ENCODE data around the gene DEFB131A. TPM values are rescaled to one million over a fixed set of nuclear protein-coding genes. Genes with fewer than 3 reads are reported as not detected.
"Not testable (repeated sequence)": the region's sequence is repeated elsewhere in the genome, so short reads cannot be mapped to it uniquely, and the experiment has no call there.

Gene DEFB131A
- total RNA-seq, 1 experiment from 2014 or later, result not detected

DNA sequence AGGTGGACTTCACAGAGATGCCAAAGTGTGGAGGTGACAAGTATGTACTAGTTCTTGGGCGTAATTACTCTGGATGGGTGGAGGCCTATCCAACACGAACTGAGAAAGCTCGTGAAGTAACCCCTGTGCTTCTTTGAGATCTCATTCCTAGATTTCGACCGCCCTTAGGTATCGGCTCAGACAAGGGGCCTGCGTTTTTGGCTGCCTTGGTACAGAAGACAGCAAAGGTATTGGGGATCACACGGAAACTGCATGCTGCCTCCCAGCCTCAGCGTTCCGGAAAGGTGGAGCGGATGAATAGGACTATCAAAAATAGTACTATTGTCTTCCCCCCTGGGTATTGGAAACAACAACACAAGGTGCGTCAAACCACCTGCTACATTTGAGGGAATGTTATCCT, 35.9 kb downstream of the DEFB131A start:
- not testable (repeated sequence) for H3K14ac ChIP-seq (ENCODE audit: insufficient read depth, low read length); H2AK5ac ChIP-seq (ENCODE audit: insufficient read length, low read length); H3K4me3 Mint-ChIP-seq; H3K4me2 ChIP-seq (ENCODE audit: insufficient read depth, insufficient read length, low read length); H2BK12ac ChIP-seq (ENCODE audit: insufficient read length, low read depth, low read length); H3K18ac ChIP-seq (ENCODE audit: insufficient read length, low read depth, low read length); H2BK5ac ChIP-seq (ENCODE audit: insufficient read length, low read length); H3K79me1 ChIP-seq (ENCODE audit: insufficient read depth, low read depth, low read length, poor library complexity, severe bottlenecking); H3K23ac ChIP-seq (ENCODE audit: insufficient read length, low read depth, low read length); H2BK20ac ChIP-seq (ENCODE audit: low read depth, low read length, poor library complexity, severe bottlenecking); H3K4me1 Mint-ChIP-seq; H3K79me2 ChIP-seq (ENCODE audit: insufficient read depth, low read length); H3K4me1 ChIP-seq (ENCODE audit: insufficient read depth, low read length); H3K27me3 Mint-ChIP-seq (ENCODE audit: low read depth); H2BK120ac ChIP-seq (ENCODE audit: low read depth, low read length, poor library complexity, severe bottlenecking); H3K27ac ChIP-seq (ENCODE audit: insufficient read length, low read depth, low read length); H2BK15ac ChIP-seq (ENCODE audit: low read depth, low read length); H3K27ac Mint-ChIP-seq; H4K20me1 ChIP-seq (ENCODE audit: control insufficient read depth, insufficient read depth, insufficient read length); H3K36me3 Mint-ChIP-seq (ENCODE audit: insufficient read depth in 1 of 3, low read depth in 3 of 3); H3T11ph ChIP-seq (ENCODE audit: low read length); H4K8ac ChIP-seq (replicated peaks; ENCODE audit: insufficient read length, low read depth, low read length); H4K91ac ChIP-seq (ENCODE audit: insufficient read length, low read depth, low read length); H3K9me3 ChIP-seq (ENCODE audit: control insufficient read depth, low read depth, low read length); H3K4ac ChIP-seq (ENCODE audit: low read depth, low read length); H3K27me3 ChIP-seq (ENCODE audit: insufficient read depth, low read length); H4K5ac ChIP-seq (ENCODE audit: insufficient read length, low read depth, low read length); H3K56ac ChIP-seq (ENCODE audit: insufficient read length, low read depth, low read length); DNase-seq; H2AFZ ChIP-seq (ENCODE audit: low read length); H3K23me2 ChIP-seq (ENCODE audit: insufficient read length, low read depth, low read length, poor library complexity, severe bottlenecking); H3K9ac ChIP-seq (ENCODE audit: extremely low read depth, insufficient read length, low read length)
- no CpG with 5 or more reads among the region's 12 CpGs for WGBS (ENCODE audit: extremely low coverage, insufficient read length, low lambda C conversion rate)
- H3K9me3 Mint-ChIP-seq, result peaks cover 4 to 33% of the 10 kb centered on the region in 2 experiments

DNA sequence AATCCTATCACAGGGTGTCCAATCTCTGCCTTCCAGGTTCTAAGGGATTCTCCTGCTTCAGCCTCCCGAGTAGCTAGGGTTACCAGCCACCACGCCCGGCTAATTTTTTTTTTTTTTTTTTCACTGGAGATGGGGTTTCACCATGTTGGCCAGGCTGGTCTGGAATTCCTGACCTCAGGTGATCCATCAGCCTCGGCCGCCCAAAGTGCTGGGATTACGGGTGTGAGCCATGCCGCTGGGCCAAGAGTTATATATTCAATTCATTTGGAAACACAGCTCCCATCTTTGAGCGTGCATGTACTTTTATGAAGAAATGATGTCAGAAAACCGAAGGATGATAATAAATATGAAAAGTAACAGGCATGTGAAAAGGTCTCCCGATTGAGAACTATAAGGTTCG, 38.7 kb downstream of the DEFB131A start:
- H2AFZ ChIP-seq (ENCODE audit: low read length); H3K4me2 ChIP-seq (ENCODE audit: insufficient read depth, insufficient read length, low read length); H3K9ac ChIP-seq (ENCODE audit: extremely low read depth, insufficient read length, low read length); H2BK120ac ChIP-seq (ENCODE audit: low read depth, low read length, poor library complexity, severe bottlenecking); DNase-seq; H3K23me2 ChIP-seq (ENCODE audit: insufficient read length, low read depth, low read length, poor library complexity, severe bottlenecking); H2BK5ac ChIP-seq (ENCODE audit: insufficient read length, low read length); H3T11ph ChIP-seq (ENCODE audit: low read length); H4K91ac ChIP-seq (ENCODE audit: insufficient read length, low read depth, low read length); H3K14ac ChIP-seq (ENCODE audit: insufficient read depth, low read length); H4K8ac ChIP-seq (replicated peaks; ENCODE audit: insufficient read length, low read depth, low read length); H2BK15ac ChIP-seq (ENCODE audit: low read depth, low read length); H2AK5ac ChIP-seq (ENCODE audit: insufficient read length, low read length); H2BK20ac ChIP-seq (ENCODE audit: low read depth, low read length, poor library complexity, severe bottlenecking); H3K27me3 ChIP-seq (ENCODE audit: insufficient read depth, low read length); H3K9me3 ChIP-seq (ENCODE audit: control insufficient read depth, low read depth, low read length); H3K27me3 Mint-ChIP-seq (ENCODE audit: low read depth); H3K79me2 ChIP-seq (ENCODE audit: insufficient read depth, low read length); H3K79me1 ChIP-seq (ENCODE audit: insufficient read depth, low read depth, low read length, poor library complexity, severe bottlenecking); H3K4ac ChIP-seq (ENCODE audit: low read depth, low read length); H4K5ac ChIP-seq (ENCODE audit: insufficient read length, low read depth, low read length); H3K36me3 Mint-ChIP-seq (ENCODE audit: insufficient read depth in 1 of 3, low read depth in 3 of 3); H3K27ac ChIP-seq (ENCODE audit: insufficient read length, low read depth, low read length); H3K56ac ChIP-seq (ENCODE audit: insufficient read length, low read depth, low read length); H3K4me1 ChIP-seq (ENCODE audit: insufficient read depth, low read length); H2BK12ac ChIP-seq (ENCODE audit: insufficient read length, low read depth, low read length); H3K23ac ChIP-seq (ENCODE audit: insufficient read length, low read depth, low read length); H3K18ac ChIP-seq (ENCODE audit: insufficient read length, low read depth, low read length); H4K20me1 ChIP-seq (ENCODE audit: control insufficient read depth, insufficient read depth, insufficient read length); H3K27ac Mint-ChIP-seq; H3K4me3 Mint-ChIP-seq; H3K4me1 Mint-ChIP-seq: not testable (repeated sequence)
- H3K9me3 Mint-ChIP-seq, result peaks cover 3 to 34% of the 10 kb centered on the region in 2 experiments; a peak in 4 of 5 replicates
- WGBS (ENCODE audit: extremely low coverage, insufficient read length, low lambda C conversion rate), result no CpG with 5 or more reads among the region's 11 CpGs
